Body of pancreas (tissue), 4 donors: ENCODE measurements around the gene RALA. TPM values are rescaled to one million over a fixed set of nuclear protein-coding genes. Genes with fewer than 3 reads are reported as not detected.
"Not testable (repeated sequence)": the region's sequence is repeated elsewhere in the genome, so short reads cannot be mapped to it uniquely, and the experiment has no call there.

Source experiments
- ATAC-seq: fragments of 150-250 bp; one replicate; pipeline ENCODE4 v1.9.1; 2016
- DNase-seq, 4 donors: peaks; one replicate each; pipeline ENCODE4 v3.0.0-alpha.2; 2019
- H3K27ac ChIP-seq, 4 donors: fragments of 200-600 bp; sonication (generic); 1 replicate in 3 of 4; 2 replicates in 1 of 4; pipeline versions ENCODE4 v1.5.1 to v1.6.1; 2016 to 2019; ENCODE audit warnings: mild to moderate bottlenecking in 1 of 4, mixed read lengths in 1 of 4, moderate library complexity in 1 of 4
- H3K27me3 ChIP-seq, 2 donors: fragments of 200-600 bp; sonication (generic); one replicate each; pipeline ENCODE4 v1.6.0; 2016; ENCODE audit warnings: mild to moderate bottlenecking in 1 of 2
- H3K36me3 ChIP-seq, 2 donors: fragments of 200-600 bp; sonication (generic); replicated peaks in 1 of 2; 2 replicates each; pipeline ENCODE4 v1.5.1; 2016; ENCODE audit warnings: low read depth in 2 of 2; ENCODE audit not compliant: insufficient read depth in 1 of 2
- H3K4me1 ChIP-seq: fragments of 200-600 bp; sonication (generic); one replicate; pipeline ENCODE4 v1.6.0; 2016
- H3K4me3 ChIP-seq, 2 donors: fragments of 200-600 bp; sonication (generic); 1 replicate in 1 of 2; 2 replicates in 1 of 2; pipeline ENCODE4 v1.5.1; 2016 to 2019
- H3K9me3 ChIP-seq, 3 donors: fragments of 200-600 bp; sonication (generic); 1 replicate in 2 of 3; 2 replicates in 1 of 3; pipeline ENCODE4 v1.5.1; 2016
- POLR2A ChIP-seq, 3 donors: fragments of 450-650 bp; IDR thresholded peaks; one replicate each; pipeline ENCODE4 v1.6.1; 2016; ENCODE audit warnings: antibody characterized with exemption in 3 of 3, mild to moderate bottlenecking in 2 of 3
- WGBS, 2 donors: methylation state at CpG; one replicate each; pipeline ENCODE4 v1.1.5; 2017; 5-methylcytosine and 5-hydroxymethylcytosine counted together
- intact Hi-C: fragments of 100-400 bp; cut with DNase I; formaldehyde crosslinking; loops from one replicate; pipeline ENCODE4 v1.15.1; 2023
- total RNA-seq, 2 donors: library from RNA; depleted of rRNA; stranded (reverse); fragments of >200 nt; gene quantifications; one replicate each; pipeline ENCODE4 v1.1.0, GENCODE V29; 2016
- TF ChIP-seq, protein P1 (sequence below), 7 experiments: fragments of 450-650 bp in 4 of 7; fragments of 200-600 bp in 3 of 7; sonication (generic) in 3 of 7; IDR thresholded peaks; one replicate each; pipeline ENCODE4 v1.5.1; 2016 to 2019; ENCODE audit warnings: antibody characterized with exemption in 7 of 7

The RALA gene
- total RNA-seq, 2 donors from 2014 or later = 10.5 to 14.5 TPM

DNA sequence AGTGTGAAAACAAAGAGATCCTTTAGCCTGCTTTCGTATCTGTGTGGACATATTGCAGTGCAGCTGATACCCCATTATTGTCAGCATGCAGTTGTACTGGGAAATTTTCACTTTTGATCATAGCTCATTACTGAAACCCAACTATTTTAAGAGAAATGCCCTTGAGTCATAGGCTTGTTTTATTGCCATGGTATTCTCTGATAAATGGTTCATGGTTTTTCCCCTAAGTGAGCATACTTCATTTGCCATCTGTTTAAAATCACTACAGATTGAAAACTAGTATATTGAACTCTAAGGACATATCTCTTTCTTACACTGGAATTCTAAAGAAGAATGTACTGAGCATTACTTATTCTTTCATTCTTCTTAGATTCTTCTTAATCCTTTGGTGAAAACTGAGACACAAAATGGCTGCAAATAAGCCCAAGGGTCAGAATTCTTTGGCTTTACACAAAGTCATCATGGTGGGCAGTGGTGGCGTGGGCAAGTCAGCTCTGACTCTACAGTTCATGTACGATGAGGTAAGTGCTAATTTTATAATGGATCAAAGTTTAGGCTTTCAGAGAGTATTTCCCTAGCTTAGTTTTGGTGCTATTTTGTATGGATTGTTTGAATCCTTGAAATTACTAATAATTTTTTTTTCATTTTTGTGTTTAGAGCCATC is 63.0 kb downstream of the RALA start:
- intact Hi-C loops = no loop called here
- Histone ChIP-seq H3K4me1 (peaks cover 8% of the 10 kb centered on the region), H3K4me3 (no peak overlapping the region), H3K27ac (no peak overlapping the region), H3K9me3 (no peaks in the 10 kb centered on the region), H3K27me3 (no peaks in the 10 kb centered on the region), H3K36me3 (peaks cover 0 to 8% of the 10 kb centered on the region in 2 donors)
- DNase-seq (no peak), ATAC-seq (no peak)
- TF ChIP-seq, protein P1, sequence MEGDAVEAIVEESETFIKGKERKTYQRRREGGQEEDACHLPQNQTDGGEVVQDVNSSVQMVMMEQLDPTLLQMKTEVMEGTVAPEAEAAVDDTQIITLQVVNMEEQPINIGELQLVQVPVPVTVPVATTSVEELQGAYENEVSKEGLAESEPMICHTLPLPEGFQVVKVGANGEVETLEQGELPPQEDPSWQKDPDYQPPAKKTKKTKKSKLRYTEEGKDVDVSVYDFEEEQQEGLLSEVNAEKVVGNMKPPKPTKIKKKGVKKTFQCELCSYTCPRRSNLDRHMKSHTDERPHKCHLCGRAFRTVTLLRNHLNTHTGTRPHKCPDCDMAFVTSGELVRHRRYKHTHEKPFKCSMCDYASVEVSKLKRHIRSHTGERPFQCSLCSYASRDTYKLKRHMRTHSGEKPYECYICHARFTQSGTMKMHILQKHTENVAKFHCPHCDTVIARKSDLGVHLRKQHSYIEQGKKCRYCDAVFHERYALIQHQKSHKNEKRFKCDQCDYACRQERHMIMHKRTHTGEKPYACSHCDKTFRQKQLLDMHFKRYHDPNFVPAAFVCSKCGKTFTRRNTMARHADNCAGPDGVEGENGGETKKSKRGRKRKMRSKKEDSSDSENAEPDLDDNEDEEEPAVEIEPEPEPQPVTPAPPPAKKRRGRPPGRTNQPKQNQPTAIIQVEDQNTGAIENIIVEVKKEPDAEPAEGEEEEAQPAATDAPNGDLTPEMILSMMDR (IDR thresholded peaks at IDR 0.05) = no peak
- no peak for TF ChIP-seq POLR2A (IDR thresholded peaks at IDR 0.05)
- WGBS, 2 donors = 96 to 99% methylated on average over 3 of the region's 3 CpGs

DNA sequence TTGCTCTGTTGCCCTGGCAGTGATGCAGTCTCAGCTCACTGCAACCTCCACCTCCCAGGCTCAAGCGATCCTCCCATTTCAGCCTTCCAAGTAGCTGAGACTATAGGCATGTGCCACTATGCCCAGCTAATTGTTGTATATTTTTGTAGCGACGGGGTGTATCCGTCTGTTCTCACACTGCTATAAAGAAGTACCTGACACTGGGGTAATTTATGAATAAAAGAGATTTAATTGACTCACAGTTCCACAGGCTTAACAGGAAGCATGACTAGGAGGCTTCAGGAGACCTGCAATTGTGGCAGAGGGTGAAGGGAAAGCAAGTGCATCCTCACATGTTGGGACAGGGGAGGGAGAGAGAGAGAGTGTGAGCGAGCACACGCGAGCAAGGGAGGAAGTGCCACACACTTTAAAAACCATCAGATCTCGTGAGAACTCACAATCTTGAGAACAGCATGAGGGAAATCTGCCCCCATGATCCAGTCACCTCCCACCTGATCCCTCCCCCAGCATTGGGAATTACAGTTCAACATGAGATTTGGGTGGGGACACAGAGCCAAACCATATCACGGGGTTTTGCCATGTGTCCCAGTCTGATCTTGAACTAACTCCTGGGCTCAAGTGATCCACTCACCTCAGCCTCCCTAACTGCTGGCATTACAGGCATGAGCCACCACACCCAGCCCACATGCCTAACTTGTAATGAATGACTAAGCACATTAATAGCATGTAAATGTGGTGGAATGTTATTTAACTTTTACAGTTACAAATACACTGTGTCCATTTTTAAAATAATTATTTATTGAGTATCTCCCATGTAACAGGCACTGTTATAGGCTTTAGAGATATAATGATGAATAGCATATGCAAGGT is 65.5 kb downstream of the RALA start:
- 94 to 95% methylated on average over 9 of the region's 9 CpGs for WGBS, 2 donors
- peaks cover 0 to 10% of the 10 kb centered on the region in 2 donors for H3K36me3 ChIP-seq
- ATAC-seq (no peak), DNase-seq (no peak)
- H3K4me3 ChIP-seq = no peak overlapping the region
- no peaks in the 10 kb centered on the region for H3K9me3 ChIP-seq
- no peaks in the 10 kb centered on the region for H3K4me1 ChIP-seq
- no peaks in the 10 kb centered on the region for H3K27me3 ChIP-seq
- intact Hi-C loops = no loop called here
- TF ChIP-seq, protein P1 (IDR thresholded peaks at IDR 0.05) = no peak
- TF ChIP-seq POLR2A (IDR thresholded peaks at IDR 0.05) = no peak
- no peak overlapping the region for H3K27ac ChIP-seq

DNA sequence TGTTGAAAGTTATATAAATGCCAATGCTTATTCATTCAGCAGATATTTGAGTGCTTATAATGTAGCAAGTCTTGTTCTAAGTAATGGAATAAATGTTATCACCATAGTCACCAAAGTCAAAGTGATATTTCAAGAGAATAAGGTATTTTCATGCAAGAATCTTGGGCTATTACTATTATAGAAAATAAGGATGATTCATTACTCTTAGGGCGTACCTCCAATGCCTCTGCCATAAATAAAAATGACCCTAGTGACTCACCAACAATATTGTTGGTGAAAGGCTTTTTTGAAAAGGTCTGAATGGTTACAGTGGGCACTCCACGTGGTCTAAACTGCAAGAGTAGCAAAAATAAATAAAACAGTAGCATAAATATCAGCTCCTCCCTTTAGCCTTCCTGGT is 68.4 kb downstream of the RALA start:
- Histone ChIP-seq H3K4me3 (no peak overlapping the region), H3K27me3 (no peaks in the 10 kb centered on the region), H3K27ac (no peak overlapping the region), H3K4me1 (no peaks in the 10 kb centered on the region), H3K9me3 (no peaks in the 10 kb centered on the region), H3K36me3 (peaks cover 0 to 10% of the 10 kb centered on the region in 2 donors)
- intact Hi-C loops = no loop called here
- ATAC-seq (no peak), DNase-seq (no peak)
- TF ChIP-seq, protein P1 (IDR thresholded peaks at IDR 0.05) = no peak
- no peak for TF ChIP-seq POLR2A (IDR thresholded peaks at IDR 0.05)
- WGBS, 2 donors = 88 to 94% methylated on average over 2 of the region's 2 CpGs

DNA sequence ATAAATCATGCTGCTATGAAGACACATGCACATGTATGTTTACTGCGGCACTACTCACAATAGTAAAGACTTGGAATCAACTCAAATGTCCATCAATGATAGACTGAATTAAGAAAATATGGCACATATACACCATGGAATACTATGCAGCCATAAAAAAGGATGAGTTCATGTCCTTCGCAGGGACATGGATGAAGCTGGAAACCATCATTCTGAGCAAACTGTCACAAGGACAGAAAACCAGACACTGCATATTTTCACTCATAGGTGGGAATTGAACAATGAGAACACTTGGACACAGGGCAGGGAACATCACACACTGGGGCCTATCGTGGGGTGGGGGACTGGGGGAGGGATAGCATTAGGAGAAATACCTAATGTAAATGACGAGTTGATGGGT is 69.7 kb downstream of the RALA start:
- WGBS, 2 donors = 96 to 98% methylated on average over 4 of the region's 4 CpGs
- H3K4me3 ChIP-seq, intact Hi-C loops, H3K27me3 ChIP-seq, H3K27ac ChIP-seq, ATAC-seq, H3K9me3 ChIP-seq, DNase-seq, H3K4me1 ChIP-seq: not testable (repeated sequence)
- H3K36me3 ChIP-seq = peaks cover 0 to 14% of the 10 kb centered on the region in 2 donors

DNA sequence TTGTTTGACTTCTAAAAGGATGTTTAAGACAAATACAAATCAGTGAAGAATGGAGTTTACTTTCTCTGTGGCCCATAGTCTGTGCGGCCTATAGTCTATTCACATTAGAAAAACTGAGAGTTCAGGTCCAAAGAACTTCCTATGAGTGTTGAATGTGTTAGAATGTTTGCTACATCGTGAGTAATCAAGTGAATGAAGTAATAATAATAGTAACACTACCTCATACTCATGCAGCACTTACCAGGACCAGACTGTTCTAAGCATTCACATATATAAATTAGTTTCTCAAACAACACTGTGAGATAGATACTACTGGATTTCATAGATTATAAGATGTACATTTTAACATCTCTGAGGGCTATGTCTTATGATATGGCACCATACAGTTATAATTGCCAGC is 70.4 kb downstream of the RALA start:
- no peak overlapping the region for H3K27ac ChIP-seq
- TF ChIP-seq, protein P1 (IDR thresholded peaks at IDR 0.05) = no peak
- TF ChIP-seq POLR2A (IDR thresholded peaks at IDR 0.05) = no peak
- intact Hi-C loops = no loop called here
- no peaks in the 10 kb centered on the region for H3K27me3 ChIP-seq
- 98% methylated on average over 2 of the region's 2 CpGs for WGBS, 2 donors
- no peaks in the 10 kb centered on the region for H3K4me1 ChIP-seq
- H3K36me3 ChIP-seq = peaks cover 0 to 14% of the 10 kb centered on the region in 2 donors
- no peaks in the 10 kb centered on the region for H3K9me3 ChIP-seq
- no peak for DNase-seq
- H3K4me3 ChIP-seq = no peak overlapping the region
- no peak for ATAC-seq
